Retina (tissue), 1 donor: Measurements from ENCODE around the gene KNTC1.

ENCODE experiments used
- DNase-seq: peaks from one replicate; pipeline ENCODE4 v3.0.0-alpha.2; 2016

The KNTC1 gene

DNA sequence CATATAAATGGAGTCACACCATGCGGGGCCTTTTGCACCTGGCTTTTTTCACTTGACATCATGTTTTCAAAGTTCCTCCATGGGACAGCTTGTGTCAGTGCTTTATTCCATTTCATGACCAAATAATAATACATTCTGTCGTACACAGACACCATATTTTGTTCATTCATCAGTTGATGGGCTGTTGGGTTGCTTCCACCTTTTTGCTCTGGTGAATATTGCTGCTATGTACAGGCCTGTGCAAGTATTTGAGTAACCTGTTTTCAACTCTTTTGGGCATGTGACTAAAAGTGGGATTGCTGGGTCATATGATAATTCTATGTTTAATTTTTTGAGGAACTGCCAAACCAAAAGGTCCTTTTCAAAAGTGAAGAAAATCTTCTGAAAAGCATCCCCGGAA, 129.2 kb downstream of the KNTC1 start:
- DNase-seq, result no peak

DNA sequence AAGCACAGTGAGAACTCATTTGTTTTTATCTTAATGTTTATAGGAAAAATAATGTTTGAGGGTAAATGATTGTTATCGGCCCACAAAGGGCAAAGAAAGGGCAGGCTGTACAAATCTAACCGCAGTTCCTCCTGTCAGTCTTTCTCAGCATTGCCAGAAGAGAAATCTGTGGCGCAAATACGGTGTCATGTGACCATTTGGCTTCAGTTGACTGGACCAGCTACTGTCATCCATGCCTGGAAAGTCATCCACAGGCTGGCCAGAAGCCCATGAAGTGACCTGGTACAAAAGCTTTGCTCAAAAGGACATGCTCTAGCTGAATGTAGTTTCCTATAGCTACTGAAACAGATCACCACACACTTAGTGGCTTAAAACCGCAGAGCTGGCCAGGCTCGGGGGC, 132.5 kb downstream of the KNTC1 start:
- DNase-seq, result no peak

DNA sequence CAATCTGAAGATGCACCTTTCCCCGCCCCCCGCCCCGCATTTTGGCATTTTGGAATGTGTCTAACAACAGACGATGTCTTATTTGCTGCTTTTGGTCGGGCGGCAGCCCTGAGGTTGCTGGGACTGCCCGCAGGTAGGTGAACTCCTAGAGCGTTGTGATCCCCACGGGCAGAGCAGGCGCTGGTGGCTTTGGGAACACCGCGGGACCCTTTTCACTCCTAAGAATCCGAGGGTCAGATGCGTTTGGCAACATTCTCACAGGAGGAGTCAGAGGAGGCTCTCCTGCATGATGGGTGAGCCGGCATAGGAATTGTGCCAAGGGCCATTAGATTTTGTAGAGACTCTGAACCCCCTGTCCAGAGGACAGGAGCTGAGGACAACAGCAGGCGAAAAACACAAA, 134.2 kb downstream of the KNTC1 start:
- no peak for DNase-seq

DNA sequence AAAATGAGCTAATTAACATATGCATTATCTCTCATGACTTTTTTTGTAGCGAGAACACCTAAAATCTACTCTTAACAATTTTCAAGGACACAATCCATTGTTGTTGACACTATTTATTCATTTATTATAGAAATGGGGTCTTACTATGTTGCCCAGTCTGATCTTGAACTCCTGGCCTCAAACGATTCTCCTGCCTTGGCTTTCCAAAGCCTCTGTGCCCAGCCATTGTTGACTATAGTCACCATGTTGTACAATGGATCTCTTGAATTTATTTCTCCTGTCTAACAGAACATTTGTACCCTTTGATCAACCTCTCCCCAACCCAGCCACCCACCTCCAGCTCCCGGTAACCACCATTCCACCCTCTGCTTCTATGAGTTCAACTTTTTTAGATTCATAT, 134.9 kb downstream of the KNTC1 start:
- no peak for DNase-seq

DNA sequence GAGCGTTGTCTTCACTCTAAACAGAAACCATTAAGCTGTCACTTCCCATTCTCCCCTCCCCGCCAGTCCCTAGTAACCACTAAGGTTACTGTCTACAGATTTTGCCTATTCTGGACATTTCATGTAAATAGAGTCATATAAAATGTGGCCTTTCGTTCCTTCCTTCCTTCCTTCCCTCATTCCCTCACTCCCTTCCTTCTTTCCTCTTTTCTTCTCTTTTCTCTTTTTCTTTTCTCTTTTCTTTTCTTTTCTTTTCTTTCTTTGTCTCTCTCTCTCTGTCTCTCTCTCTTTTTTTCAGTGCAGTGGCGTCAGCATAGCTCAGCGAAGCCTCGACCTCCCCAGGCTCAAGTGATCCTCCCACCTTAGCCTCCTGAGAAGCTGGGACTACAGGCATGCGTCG, 138.3 kb downstream of the KNTC1 start:
- DNase-seq, result no peak

DNA sequence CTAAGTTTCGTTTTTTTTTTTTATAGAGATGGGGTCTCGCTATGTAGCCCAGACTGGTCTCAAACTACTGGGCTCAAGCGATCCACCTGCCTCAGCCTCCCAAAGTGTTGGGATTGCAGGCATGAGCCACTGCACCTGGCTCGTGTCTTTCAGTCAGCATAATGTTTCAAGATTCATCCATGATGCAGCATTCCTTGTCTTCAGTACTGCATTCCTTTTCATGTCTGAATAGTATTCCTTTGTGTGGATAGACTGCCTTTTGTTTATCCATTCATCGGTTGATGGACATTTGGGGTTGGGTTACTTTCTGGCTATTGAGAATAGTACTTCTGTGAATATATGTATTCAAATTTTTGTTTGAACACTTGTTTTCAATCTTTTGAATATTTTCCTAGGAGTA, 138.7 kb downstream of the KNTC1 start:
- no peak for DNase-seq

DNA sequence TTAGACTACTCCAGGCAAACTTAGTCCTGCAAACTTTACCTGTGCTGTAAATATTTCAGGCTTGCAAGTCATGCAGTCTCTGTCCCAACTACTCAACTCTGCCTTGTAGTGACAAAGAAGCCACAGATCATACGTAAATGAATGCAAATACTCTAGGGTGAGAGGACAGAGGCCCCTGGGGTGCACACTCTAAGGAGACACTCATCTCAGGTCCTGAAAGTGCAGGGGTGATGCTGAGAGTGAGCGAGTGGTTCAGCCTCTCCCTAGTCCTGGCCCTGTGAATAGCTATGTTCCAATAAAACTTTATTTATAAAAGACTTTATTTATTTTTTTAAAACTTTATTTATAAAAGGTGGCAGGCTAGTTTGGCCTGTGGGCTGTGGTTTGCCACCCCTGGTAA, 141.2 kb downstream of the KNTC1 start:
- no peak for DNase-seq

DNA sequence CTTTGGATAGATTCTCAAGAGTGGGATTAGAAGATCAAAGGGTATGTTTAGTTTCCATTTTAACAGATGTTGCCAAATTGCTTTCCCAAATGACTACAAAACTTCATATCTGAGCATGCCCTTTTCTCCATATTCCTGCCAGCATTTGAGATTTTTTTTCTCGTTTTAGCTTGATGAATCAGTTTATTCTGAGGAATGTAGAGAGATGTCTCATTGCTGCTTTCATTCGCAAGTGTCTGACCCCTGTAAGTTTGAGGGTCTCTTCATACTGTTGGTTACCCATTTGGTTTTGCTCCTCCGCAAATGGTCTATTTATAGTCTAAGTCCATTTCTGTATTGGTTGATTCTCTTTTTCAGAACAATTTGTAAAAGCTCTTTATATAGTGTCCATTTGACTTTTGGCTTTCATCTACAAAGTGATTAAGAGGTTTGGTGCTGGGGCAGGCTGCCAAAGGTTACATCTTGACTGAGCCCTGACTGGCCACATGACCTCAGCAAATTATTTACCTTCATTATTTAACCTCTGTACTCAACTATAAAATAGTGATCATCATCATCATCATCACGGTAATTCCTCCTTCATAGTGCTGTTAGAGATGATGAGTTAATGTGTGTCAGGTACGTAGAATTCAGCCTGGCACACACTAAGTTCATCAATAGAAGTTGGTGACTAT, 142.5 kb downstream of the KNTC1 start:
- no peak for DNase-seq

DNA sequence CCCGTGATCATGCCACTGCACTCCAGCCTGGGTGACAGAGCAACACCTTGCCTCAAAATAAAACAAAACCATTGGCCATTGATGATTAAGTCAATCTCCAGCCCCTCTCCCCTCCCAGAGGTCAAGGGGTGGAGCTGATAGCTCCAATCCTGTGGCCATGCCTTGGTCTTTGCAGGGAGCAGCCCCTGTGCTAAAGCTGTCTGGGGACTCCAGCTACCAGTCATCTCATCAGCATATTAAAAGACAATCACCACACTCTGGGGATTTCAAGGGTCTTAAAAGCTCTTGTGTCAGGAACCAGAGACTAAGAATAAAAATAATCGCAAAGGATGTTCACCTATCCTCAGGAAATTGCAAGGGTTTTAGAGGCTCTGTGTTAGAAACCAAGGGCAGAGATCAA, 145.5 kb downstream of the KNTC1 start:
- DNase-seq, result no peak
